Common myeloid progenitor, CD34-positive (primary cell): Measurements from ENCODE around the gene GSAP.

Experiments used
- CTCF ChIA-PET: fragments of 350-600 bp; sonication (Branson Sonifier 250); formaldehyde crosslinking; loops from one replicate; lab custom pipeline; 2021; ENCODE audit warnings: antibody characterized with exemption; lab: Charles Lee
- POLR2A ChIA-PET: fragments of 350-600 bp; sonication (Branson Sonifier 250); formaldehyde crosslinking; loops from one replicate; lab custom pipeline; 2021; ENCODE audit warnings: antibody characterized with exemption; lab: Charles Lee
- DNase-seq, 3 donors: peaks; one replicate each; pipeline versions ENCODE4 v3.0.0 to v3.0.0-alpha.2; 2013
- H3K27ac ChIP-seq, 2 experiments: 1 replicate in 1 of 2; 2 replicates in 1 of 2; pipeline ENCODE4 v1.7.0; 2013; ENCODE audit warnings: inconsistent platforms in 2 of 2, low read length in 2 of 2, mild to moderate bottlenecking in 2 of 2, low read depth in 1 of 2, moderate library complexity in 1 of 2; ENCODE audit not compliant: severe bottlenecking in 2 of 2, insufficient read depth in 1 of 2, poor library complexity in 1 of 2
- H3K27me3 ChIP-seq, 5 experiments: replicated peaks in 2 of 5; 1 replicate in 3 of 5; 2 replicates in 2 of 5; pipeline versions ENCODE4 v1.6.1 to v1.7.0; 2013; ENCODE audit warnings: low read length in 4 of 5, mild to moderate bottlenecking in 2 of 5, moderate library complexity in 2 of 5, inconsistent platforms in 1 of 5; ENCODE audit not compliant: insufficient read depth in 5 of 5, control insufficient read depth in 4 of 5
- H3K36me3 ChIP-seq, 4 experiments: 1 replicate in 2 of 4; 2 replicates in 2 of 4; pipeline versions ENCODE4 v1.6.1 to v1.7.0; 2013; ENCODE audit warnings: low read length in 3 of 4, control low read depth in 1 of 4, mild to moderate bottlenecking in 1 of 4; ENCODE audit not compliant: control insufficient read depth in 4 of 4, insufficient read depth in 4 of 4
- H3K4me1 ChIP-seq, 4 experiments: 1 replicate in 3 of 4; 2 replicates in 1 of 4; pipeline versions ENCODE4 v1.6.1 to v1.7.1; 2013; ENCODE audit warnings: low read length in 3 of 4, mild to moderate bottlenecking in 3 of 4, control low read depth in 1 of 4, inconsistent platforms in 1 of 4, moderate library complexity in 1 of 4; ENCODE audit not compliant: control insufficient read depth in 4 of 4, insufficient read depth in 4 of 4; ENCODE audit errors: control extremely low read depth in 1 of 4
- H3K4me3 ChIP-seq, 7 experiments: 1 replicate in 4 of 7; 2 replicates in 3 of 7; pipeline versions ENCODE4 v1.5.1 to v1.7.0; 2013; ENCODE audit warnings: mild to moderate bottlenecking in 7 of 7, low read length in 6 of 7, moderate library complexity in 6 of 7, inconsistent platforms in 2 of 7, low read depth in 2 of 7, control low read depth in 1 of 7; ENCODE audit not compliant: insufficient read depth in 4 of 7, control insufficient read depth in 1 of 7; ENCODE audit errors: extremely low read depth in 1 of 7
- H3K9me3 ChIP-seq, 5 experiments: 1 replicate in 4 of 5; 2 replicates in 1 of 5; pipeline versions ENCODE4 v1.6.1 to v1.7.1; 2013; ENCODE audit warnings: low read length in 4 of 5, mild to moderate bottlenecking in 2 of 5, inconsistent platforms in 1 of 5, low read depth in 1 of 5, moderate library complexity in 1 of 5; ENCODE audit not compliant: control insufficient read depth in 4 of 5, insufficient read depth in 2 of 5; ENCODE audit errors: control extremely low read depth in 1 of 5
- WGBS: methylation state at CpG from one replicate; pipeline ENCODE4 v1.1.5; 2013; ENCODE audit not compliant: insufficient coverage; 5-methylcytosine and 5-hydroxymethylcytosine counted together

GSAP gene

DNA sequence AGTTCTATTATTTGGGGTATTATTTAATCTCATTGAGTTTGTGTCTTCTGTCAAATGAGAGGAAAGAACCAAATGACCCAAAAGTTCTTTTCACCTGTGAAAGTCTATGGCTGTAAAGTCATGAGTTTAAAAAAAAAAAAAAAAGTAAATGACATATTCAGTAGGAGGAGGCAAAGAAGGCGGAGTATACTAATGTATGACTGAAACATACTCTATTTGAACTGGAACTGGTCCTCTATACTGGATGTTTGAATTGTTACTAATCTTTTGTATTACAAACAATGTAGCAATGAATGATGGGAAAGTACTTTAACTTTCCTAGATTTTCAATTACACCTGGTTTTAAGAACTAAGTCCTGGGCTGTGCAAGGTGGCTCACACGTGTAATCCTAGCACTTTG, 24.9 kb upstream of the GSAP start:
- no peaks in the 10 kb centered on the region for H3K27me3 ChIP-seq
- ChIA-PET CTCF (interaction anchor here (1.0 to 2.1 kb wide), 2 partner anchors 13 to 161 kb away, joined by 4 to 10 read pairs; no protein-coding TSS in a partner anchor), POLR2A (no interaction called here)
- H3K4me1 ChIP-seq = no peaks in the 10 kb centered on the region
- no peak overlapping the region for H3K4me3 ChIP-seq
- no CpG with 5 or more reads among the region's 2 CpGs for WGBS
- no peaks in the 10 kb centered on the region for H3K36me3 ChIP-seq
- DNase-seq = no peak
- no peaks in the 10 kb centered on the region for H3K9me3 ChIP-seq
- H3K27ac ChIP-seq = no peak overlapping the region

GRCh38 chr7:77439572-77439971, 23.4 kb upstream of the GSAP start:
- Histone ChIP-seq H3K27me3 (no peaks in the 10 kb centered on the region), H3K4me1 (peaks cover 0 to 4% (median 4%) of the 10 kb centered on the region in 4 experiments), H3K36me3 (no peaks in the 10 kb centered on the region), H3K9me3 (no peaks in the 10 kb centered on the region), H3K4me3 (peak overlapping the region in 1 of 7 experiments; percentile 43), H3K27ac (no peak overlapping the region)
- POLR2A ChIA-PET = interaction anchor here (0.5 to 0.8 kb wide), 2 partner anchors 11 to 83 kb away, joined by 3 to 5 read pairs; no protein-coding TSS in a partner anchor
- CTCF ChIA-PET = interaction anchor here (1.1 to 2.1 kb wide), 2 partner anchors 11 to 14 kb away, joined by 4 to 10 read pairs; no protein-coding TSS in a partner anchor
- 61% methylated on average over 3 of the region's 5 CpGs for WGBS
- DNase-seq = no peak

- DNase-seq = no peak
- CTCF ChIA-PET = no interaction called here
- Histone ChIP-seq H3K4me3 (no peak overlapping the region), H3K36me3 (no peaks in the 10 kb centered on the region), H3K27ac (no peak overlapping the region), H3K4me1 (peaks cover 0 to 13% (median 8%) of the 10 kb centered on the region in 4 experiments), H3K9me3 (no peaks in the 10 kb centered on the region), H3K27me3 (no peaks in the 10 kb centered on the region)
- no CpG with 5 or more reads among the region's 1 CpG for WGBS
- POLR2A ChIA-PET = no interaction called here
These were observed 22.0 kb upstream of the GSAP start for GRCh38 chr7:77438131-77438530.

DNA sequence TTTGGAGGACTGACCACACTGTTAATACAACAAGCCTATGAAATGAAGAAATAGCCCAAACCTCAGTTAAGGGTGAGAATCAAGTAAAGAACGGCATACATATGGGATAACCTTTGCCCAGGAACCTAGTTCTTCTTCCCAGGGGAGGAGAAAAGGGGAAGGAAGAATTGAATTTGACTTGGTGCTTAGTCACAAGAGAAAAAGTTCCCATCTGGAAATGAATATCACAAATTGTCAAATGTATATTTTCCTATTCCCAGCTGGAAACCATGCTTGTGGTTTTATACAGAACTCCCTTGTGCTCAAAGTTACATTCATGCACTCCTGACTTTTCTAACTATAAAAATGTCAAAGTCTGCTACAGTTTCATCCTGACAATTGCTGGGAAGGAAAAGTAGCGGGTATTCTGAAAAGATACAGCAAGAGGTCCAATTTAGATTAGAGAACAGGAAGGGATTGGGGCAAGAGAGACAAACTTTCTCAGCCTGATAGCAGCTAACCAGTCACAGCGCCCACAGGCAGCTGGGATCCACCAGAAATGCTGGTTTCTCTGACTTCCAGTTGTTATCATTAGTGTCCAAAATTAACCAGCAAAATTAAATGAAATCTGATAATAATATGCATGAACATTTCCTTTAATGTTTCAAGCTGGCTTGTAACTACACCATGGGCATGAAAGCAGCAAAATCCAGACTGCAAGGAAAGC, 18.6 kb upstream of the GSAP start:
- DNase-seq = no peak
- ChIA-PET POLR2A (no interaction called here), CTCF (no interaction called here)
- Histone ChIP-seq H3K9me3 (no peaks in the 10 kb centered on the region), H3K27me3 (no peaks in the 10 kb centered on the region), H3K27ac (no peak overlapping the region), H3K4me1 (peaks cover 0 to 13% (median 8%) of the 10 kb centered on the region in 4 experiments), H3K4me3 (no peak overlapping the region), H3K36me3 (no peaks in the 10 kb centered on the region)
- no CpG with 5 or more reads among the region's 3 CpGs for WGBS

GRCh38 chr7:77433901-77434300, 17.8 kb upstream of the GSAP start:
- no peak for DNase-seq
- no peaks in the 10 kb centered on the region for H3K9me3 ChIP-seq
- no peaks in the 10 kb centered on the region for H3K27me3 ChIP-seq
- H3K27ac ChIP-seq = no peak overlapping the region
- ChIA-PET POLR2A (no interaction called here), CTCF (no interaction called here)
- peaks cover 0 to 15% (median 8%) of the 10 kb centered on the region in 4 experiments for H3K4me1 ChIP-seq
- no peaks in the 10 kb centered on the region for H3K36me3 ChIP-seq
- 94% methylated on average over 4 of the region's 5 CpGs for WGBS
- no peak overlapping the region for H3K4me3 ChIP-seq

DNA sequence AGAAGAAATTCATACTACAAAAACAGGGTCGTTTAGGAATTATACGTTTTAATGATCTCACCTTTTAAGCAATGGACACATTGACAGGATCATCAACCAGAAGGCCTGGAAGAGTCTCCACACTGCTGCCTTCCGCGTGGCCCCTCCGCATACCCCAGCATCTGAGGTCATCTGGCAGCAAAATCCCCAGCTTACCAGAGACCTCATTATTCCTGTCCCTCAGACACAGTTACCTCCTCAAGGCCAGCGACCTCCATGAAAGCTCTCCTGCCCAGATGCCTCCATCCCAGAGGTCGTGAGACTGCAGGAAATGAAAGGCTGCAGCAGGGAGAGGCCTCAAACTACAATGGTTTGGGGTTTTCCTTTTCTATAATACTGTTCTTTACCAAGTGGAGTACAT, 14.8 kb upstream of the GSAP start:
- Histone ChIP-seq H3K36me3 (no peaks in the 10 kb centered on the region), H3K27ac (no peak overlapping the region), H3K27me3 (no peaks in the 10 kb centered on the region), H3K4me1 (peaks cover 4 to 39% (median 16%) of the 10 kb centered on the region in 4 experiments), H3K9me3 (no peaks in the 10 kb centered on the region), H3K4me3 (no peak overlapping the region)
- POLR2A ChIA-PET = no interaction called here
- WGBS = 96% methylated on average over 4 of the region's 7 CpGs
- CTCF ChIA-PET = no interaction called here
- DNase-seq = no peak

DNA sequence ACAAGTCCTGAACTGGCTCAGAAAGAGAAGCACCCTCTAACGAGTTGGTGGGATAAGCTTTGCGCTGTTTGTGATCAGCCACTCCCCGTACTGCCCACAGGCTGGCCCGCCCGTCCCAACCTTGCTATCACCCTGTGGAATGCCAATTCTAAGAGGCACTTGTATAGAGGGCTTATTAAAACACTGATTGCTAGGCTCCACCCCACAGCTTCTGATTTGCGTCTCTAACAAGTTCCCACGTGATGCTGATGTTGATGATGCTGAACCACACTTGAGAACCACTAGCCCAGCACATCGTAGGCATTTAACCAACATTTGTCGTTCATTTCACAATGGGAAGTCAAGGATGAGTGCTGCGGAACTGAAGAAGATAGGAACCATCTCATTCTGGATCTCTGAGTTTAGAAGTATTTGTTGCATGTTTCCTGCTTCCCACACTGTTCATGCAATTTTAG, 12.7 kb upstream of the GSAP start:
- no peak overlapping the region for H3K4me3 ChIP-seq
- H3K27me3 ChIP-seq = no peaks in the 10 kb centered on the region
- CTCF ChIA-PET = interaction anchor here (1.0 to 2.9 kb wide), 2 partner anchors 11 to 20 kb away, joined by 4 to 10 read pairs; no protein-coding TSS in a partner anchor
- peaks cover 4 to 28% (median 9%) of the 10 kb centered on the region in 4 experiments for H3K4me1 ChIP-seq
- H3K9me3 ChIP-seq = no peaks in the 10 kb centered on the region
- POLR2A ChIA-PET = no interaction called here
- no peak overlapping the region for H3K27ac ChIP-seq
- no peaks in the 10 kb centered on the region for H3K36me3 ChIP-seq
- peak in 1 of 3 donors; percentile 27 for DNase-seq
- 96% methylated on average over 10 of the region's 10 CpGs for WGBS
